HG03135 (cell line): Measurements from ENCODE around the gene SSRP1.
"Not testable (repeated sequence)": the region's sequence is repeated elsewhere in the genome, so short reads cannot be mapped to it uniquely, and the experiment has no call there.

ENCODE experiments used
- ATAC-seq: cut with Tn5 transposase; IDR thresholded peaks from one replicate; pipeline ENCODE4 v1.9.1; 2021; ENCODE audit warnings: mild to moderate bottlenecking, moderate library complexity; ENCODE audit not compliant: unreplicated experiment

Gene SSRP1

GRCh38 chr11:57339328-57339727 is 3.6 kb upstream of the SSRP1 start:
- ATAC-seq, result no peak

- ATAC-seq, result no peak
Measured at GRCh38 chr11:57338142-57338541, 2.5 kb upstream of the SSRP1 start, which contains the start of gene P2RX3. Gene P2RX3 (plus strand): TSS chr11:57338352. CDS start chr11:57338551, 199 bp downstream.

- not testable (repeated sequence) for ATAC-seq
Measured at GRCh38 chr11:57336856-57337255, 1.2 kb upstream of the SSRP1 start.

GRCh38 chr11:57336111-57336666 is 497 bp upstream of the SSRP1 start:
- no peak for ATAC-seq

- ATAC-seq, result peak; percentile 6
Measured at GRCh38 chr11:57335023-57335342, 709 bp downstream of the SSRP1 start.

- ATAC-seq, result no peak
Measured at GRCh38 chr11:57332694-57333440, 2.8 kb downstream of the SSRP1 start.

GRCh38 chr11:57331720-57332119 is 4.0 kb downstream of the SSRP1 start:
- ATAC-seq, result no peak

GRCh38 chr11:57330029-57330428 is 5.7 kb downstream of the SSRP1 start:
- no peak for ATAC-seq

- no peak for ATAC-seq
Measured at GRCh38 chr11:57327721-57328120, 8.0 kb downstream of the SSRP1 start.

GRCh38 chr11:57325735-57326048 is 10.0 kb downstream of the SSRP1 start:
- ATAC-seq, result no peak

- ATAC-seq, result peak; percentile 91
Measured at GRCh38 chr11:57324886-57325734, 10.6 kb downstream of the SSRP1 start, which contains the start of gene TNKS1BP1. Gene TNKS1BP1 (minus strand): TSS chr11:57324952. CDS start chr11:57321885, 3,067 bp downstream.

GRCh38 chr11:57324154-57324885 is 11.4 kb downstream of the SSRP1 start:
- peak; percentile 18 for ATAC-seq

GRCh38 chr11:57323855-57324153 is 11.9 kb downstream of the SSRP1 start:
- no peak for ATAC-seq

- no peak for ATAC-seq
Measured at GRCh38 chr11:57323167-57323854, 12.4 kb downstream of the SSRP1 start.

- no peak for ATAC-seq
Measured at GRCh38 chr11:57322256-57323166, 13.2 kb downstream of the SSRP1 start.

GRCh38 chr11:57321388-57322255 is 14.1 kb downstream of the SSRP1 start:
- no peak for ATAC-seq

GRCh38 chr11:57320719-57321387 is 14.8 kb downstream of the SSRP1 start:
- no peak for ATAC-seq

GRCh38 chr11:57320067-57320718 is 15.5 kb downstream of the SSRP1 start:
- no peak for ATAC-seq
